Measurements from ENCODE around the gene TPRX1.
"Not testable (repeated sequence)": the region's sequence is repeated elsewhere in the genome, so short reads cannot be mapped to it uniquely, and the experiment has no call there.

DNA sequence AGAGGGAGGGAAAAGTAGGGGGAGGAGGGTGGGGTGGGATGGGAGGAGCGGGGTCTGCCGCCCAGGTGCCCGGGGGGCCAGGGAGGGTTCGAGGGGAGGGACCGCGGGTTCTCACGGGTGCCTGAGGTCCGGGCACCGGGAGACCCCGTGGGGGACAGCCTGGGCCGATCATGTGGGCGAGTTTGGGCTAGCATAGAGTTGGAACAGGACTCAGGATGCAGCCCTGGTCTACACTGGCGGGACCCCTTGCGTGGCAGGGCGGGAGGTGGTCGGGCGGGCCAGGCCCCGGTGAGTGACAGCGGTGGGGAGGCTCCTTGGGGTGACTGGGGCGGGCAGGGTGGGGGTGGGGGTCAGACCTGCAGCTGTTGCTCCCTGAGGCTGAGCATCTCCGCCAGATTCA lies 1.2 kb downstream of the TPRX1 start:
- TF ChIP-seq, protein P1, sequence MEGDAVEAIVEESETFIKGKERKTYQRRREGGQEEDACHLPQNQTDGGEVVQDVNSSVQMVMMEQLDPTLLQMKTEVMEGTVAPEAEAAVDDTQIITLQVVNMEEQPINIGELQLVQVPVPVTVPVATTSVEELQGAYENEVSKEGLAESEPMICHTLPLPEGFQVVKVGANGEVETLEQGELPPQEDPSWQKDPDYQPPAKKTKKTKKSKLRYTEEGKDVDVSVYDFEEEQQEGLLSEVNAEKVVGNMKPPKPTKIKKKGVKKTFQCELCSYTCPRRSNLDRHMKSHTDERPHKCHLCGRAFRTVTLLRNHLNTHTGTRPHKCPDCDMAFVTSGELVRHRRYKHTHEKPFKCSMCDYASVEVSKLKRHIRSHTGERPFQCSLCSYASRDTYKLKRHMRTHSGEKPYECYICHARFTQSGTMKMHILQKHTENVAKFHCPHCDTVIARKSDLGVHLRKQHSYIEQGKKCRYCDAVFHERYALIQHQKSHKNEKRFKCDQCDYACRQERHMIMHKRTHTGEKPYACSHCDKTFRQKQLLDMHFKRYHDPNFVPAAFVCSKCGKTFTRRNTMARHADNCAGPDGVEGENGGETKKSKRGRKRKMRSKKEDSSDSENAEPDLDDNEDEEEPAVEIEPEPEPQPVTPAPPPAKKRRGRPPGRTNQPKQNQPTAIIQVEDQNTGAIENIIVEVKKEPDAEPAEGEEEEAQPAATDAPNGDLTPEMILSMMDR (IDR thresholded peaks at IDR 0.05) = not testable (repeated sequence)
- not testable (repeated sequence) for TF ChIP-seq POLR2A (IDR thresholded peaks at IDR 0.05)

Measured in vagina (tissue), 2 donors.